HG02642 (cell line): ENCODE measurements around the gene POU6F2.
"Not testable (repeated sequence)": the region's sequence is repeated elsewhere in the genome, so short reads cannot be mapped to it uniquely, and the experiment has no call there.

ENCODE experiments used
- ATAC-seq: cut with Tn5 transposase; IDR thresholded peaks from one replicate; pipeline ENCODE4 v1.9.1; 2021; ENCODE audit warnings: mild to moderate bottlenecking; ENCODE audit not compliant: unreplicated experiment, poor library complexity

POU6F2 gene

GRCh38 chr7:39375047-39375873 is 397.6 kb downstream of the POU6F2 start:
- ATAC-seq = no peak

- ATAC-seq = no peak
Measured at GRCh38 chr7:39375874-39376190, 398.1 kb downstream of the POU6F2 start.

- ATAC-seq = not testable (repeated sequence)
Measured at GRCh38 chr7:39376881-39377280, 399.2 kb downstream of the POU6F2 start.

- no peak for ATAC-seq
Measured at GRCh38 chr7:39379416-39379815, 401.7 kb downstream of the POU6F2 start.

GRCh38 chr7:39383136-39383535 is 405.4 kb downstream of the POU6F2 start:
- ATAC-seq = no peak

- no peak for ATAC-seq
Measured at GRCh38 chr7:39384386-39384785, 406.7 kb downstream of the POU6F2 start.

GRCh38 chr7:39386718-39387117 is 409.0 kb downstream of the POU6F2 start:
- no peak for ATAC-seq

GRCh38 chr7:39392151-39392550 is 414.4 kb downstream of the POU6F2 start:
- no peak for ATAC-seq

- no peak for ATAC-seq
Measured at GRCh38 chr7:39394105-39394680, 416.5 kb downstream of the POU6F2 start.

- ATAC-seq = no peak
Measured at GRCh38 chr7:39399458-39399857, 421.7 kb downstream of the POU6F2 start.

GRCh38 chr7:39399986-39400385 is 422.3 kb downstream of the POU6F2 start:
- ATAC-seq = no peak

- ATAC-seq = no peak
Measured at GRCh38 chr7:39400836-39401235, 423.1 kb downstream of the POU6F2 start.

GRCh38 chr7:39402034-39402433 is 424.3 kb downstream of the POU6F2 start:
- ATAC-seq = no peak

GRCh38 chr7:39404907-39405306 is 427.2 kb downstream of the POU6F2 start:
- no peak for ATAC-seq

GRCh38 chr7:39405581-39405980 is 427.9 kb downstream of the POU6F2 start:
- ATAC-seq = no peak

- ATAC-seq = no peak
Measured at GRCh38 chr7:39406467-39406866, 428.8 kb downstream of the POU6F2 start.

GRCh38 chr7:39407137-39407536 is 429.4 kb downstream of the POU6F2 start:
- no peak for ATAC-seq

- ATAC-seq = no peak
Measured at GRCh38 chr7:39407723-39408122, 430.0 kb downstream of the POU6F2 start.

- ATAC-seq = no peak
Measured at GRCh38 chr7:39408906-39409305, 431.2 kb downstream of the POU6F2 start.

GRCh38 chr7:39410582-39410981 is 432.9 kb downstream of the POU6F2 start:
- ATAC-seq = no peak

GRCh38 chr7:39413636-39414223 is 436.0 kb downstream of the POU6F2 start:
- ATAC-seq = peak; percentile 30
